HG03354 (cell line): Measurements from ENCODE around the gene GPR34.
"Not testable (repeated sequence)": the region's sequence is repeated elsewhere in the genome, so short reads cannot be mapped to it uniquely, and the experiment has no call there.

ENCODE experiments used
- ATAC-seq: cut with Tn5 transposase; IDR thresholded peaks from one replicate; pipeline ENCODE4 v1.9.1; 2021; ENCODE audit warnings: mild to moderate bottlenecking; ENCODE audit not compliant: unreplicated experiment, poor library complexity, severe bottlenecking

GPR34 gene

GRCh38 chrX:41688835-41689234 lies at the start of gene GPR34:
Gene GPR34, plus strand, starts transcription at chrX:41688973. Its CDS starts 6,661 bp downstream, at chrX:41695634.
- no peak for ATAC-seq

GRCh38 chrX:41646201-41646600 lies 42.6 kb upstream of the GPR34 start:
- ATAC-seq: not testable (repeated sequence)

GRCh38 chrX:41653125-41653524 lies 35.6 kb upstream of the GPR34 start:
- ATAC-seq: no peak

DNA sequence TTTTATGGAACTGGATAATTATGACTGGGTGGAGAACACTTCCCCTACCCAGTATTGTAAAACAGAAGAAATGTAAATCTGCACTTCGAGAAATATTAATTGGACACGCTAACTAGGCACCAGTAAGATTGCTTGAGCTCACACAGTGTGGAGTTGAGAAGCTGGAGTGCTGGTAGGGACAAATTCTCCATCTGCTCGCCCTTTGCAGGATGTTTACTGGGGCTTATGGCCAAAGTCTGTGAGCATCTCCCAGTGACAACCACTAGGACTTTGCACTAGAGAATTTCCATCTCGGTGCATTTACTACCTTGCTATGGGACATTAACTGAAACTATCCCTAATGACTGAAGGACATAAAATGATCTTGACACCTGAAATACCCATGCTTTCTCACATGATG lies 33.7 kb upstream of the GPR34 start:
- ATAC-seq: no peak

DNA sequence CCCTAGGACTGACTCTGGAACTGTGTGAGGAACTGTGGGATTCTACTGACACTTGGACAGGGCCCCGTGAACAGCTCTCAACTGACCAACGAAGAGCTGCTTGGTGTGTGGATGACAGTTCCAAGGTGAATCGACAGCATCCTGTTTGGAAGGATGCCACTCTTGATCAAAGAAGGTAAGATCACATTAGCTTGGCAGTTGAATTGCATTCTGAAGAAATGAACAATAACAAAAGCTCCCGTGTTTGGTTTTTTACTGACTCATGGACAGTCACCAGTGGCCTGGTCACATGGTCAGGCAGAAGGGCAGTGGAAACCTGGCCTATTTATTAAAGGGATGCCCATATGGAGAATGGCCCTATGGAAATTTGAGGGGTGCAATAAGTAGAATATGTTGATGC lies 33.1 kb upstream of the GPR34 start:
- ATAC-seq: no peak

- no peak for ATAC-seq
These were observed 27.2 kb upstream of the GPR34 start for GRCh38 chrX:41661366-41662095.

GRCh38 chrX:41664375-41664901 lies 24.3 kb upstream of the GPR34 start:
- peak; percentile 90 for ATAC-seq

GRCh38 chrX:41664908-41665307 lies 23.9 kb upstream of the GPR34 start:
- no peak for ATAC-seq

- ATAC-seq: no peak
These were observed 23.1 kb upstream of the GPR34 start for GRCh38 chrX:41665686-41666085.

DNA sequence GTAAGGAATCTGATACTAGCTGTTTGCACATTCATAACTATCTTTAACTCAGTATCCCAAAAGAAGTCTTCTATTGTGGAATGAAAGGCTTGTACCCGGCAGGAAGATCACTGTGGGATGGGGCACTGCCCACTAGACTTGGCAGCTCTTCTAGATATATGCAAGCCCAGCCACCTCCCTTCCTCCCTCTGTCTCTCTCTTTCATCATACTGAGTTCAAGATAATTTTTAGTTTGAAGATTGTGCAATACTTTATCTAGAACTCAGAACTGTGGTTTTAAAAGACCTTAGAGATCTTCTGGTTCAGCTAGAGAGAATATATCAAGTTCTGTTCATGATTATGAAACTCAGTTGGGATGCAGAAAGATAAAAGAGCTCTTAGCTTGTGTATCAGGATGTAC lies 22.5 kb upstream of the GPR34 start:
- ATAC-seq: no peak

DNA sequence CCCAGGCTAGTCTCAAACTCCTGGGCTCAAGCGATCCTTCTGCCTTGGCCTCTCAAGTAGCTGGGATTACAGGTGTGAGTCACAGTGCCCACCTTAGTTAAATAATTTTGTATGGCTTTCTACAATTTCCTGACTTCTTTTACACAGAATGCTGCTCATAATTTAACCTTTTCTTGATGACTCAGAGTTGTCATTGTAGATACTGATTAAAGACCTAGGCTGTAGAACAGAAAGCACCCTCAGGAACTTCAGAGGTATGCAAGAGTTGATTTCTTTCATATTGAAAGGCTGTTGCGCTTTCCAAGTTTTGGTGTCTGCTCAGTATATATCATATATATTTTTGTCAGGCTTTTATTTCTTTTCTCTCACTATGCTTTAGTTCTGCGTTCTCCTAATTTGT lies 21.1 kb upstream of the GPR34 start:
- no peak for ATAC-seq

DNA sequence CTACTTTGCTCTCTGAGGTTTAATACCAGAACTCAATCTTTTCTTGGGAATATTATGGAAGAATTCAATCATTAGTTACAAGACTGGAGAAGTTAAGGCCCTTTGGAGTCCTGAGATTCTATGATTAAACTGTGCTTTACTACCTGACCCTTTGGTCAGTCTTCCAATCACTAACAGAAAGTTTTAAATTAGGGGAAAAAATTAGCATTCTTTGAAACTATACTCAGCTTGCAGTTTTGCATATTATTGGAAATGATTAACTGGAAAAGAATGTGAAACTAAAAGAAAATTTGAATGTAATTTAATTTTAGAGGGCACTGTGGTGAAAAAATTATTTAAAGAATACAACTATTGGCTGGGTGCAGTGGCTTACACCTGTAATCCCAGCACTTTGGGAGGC lies 18.7 kb upstream of the GPR34 start:
- ATAC-seq: no peak

- no peak for ATAC-seq
These were observed 17.7 kb upstream of the GPR34 start for GRCh38 chrX:41671082-41671481.

DNA sequence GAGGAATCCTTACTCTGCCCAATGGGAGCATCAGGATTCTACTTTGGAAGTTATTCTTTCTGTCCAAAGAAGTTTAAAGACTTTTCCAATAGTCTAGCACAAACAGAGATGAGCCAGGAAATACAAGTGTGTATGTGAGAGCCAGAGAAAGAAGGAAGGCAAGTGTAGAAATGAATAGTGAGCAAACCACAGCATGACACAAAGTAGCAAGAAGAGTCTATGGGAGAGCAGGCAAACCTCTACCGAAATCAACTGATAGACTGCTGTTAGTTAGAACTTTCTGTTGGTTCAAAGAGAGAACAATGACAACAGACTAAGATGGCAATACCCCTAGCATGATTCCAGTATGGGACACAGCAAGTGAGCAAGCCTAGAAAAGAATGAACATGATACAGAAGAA lies 16.1 kb upstream of the GPR34 start:
- no peak for ATAC-seq

DNA sequence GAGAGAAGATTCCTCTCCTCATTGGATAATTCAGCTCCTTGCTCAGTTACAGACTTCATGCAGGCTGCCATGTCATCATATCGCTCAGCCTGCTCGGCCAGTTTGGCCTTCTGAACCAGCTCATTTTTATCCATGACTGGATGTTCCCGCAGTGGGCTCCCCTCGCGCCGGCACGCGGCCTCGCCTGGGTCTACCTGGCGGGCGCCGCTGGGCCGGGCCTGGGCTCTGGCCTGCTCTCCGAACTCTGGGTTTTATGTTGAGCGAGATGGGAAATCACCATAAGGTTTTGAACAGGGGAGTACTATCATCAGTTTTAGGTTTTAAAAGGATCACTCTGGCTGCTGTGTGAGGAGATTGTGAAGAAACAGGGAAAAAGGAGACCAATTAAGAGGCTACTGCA lies 12.4 kb upstream of the GPR34 start:
- ATAC-seq: not testable (repeated sequence)

DNA sequence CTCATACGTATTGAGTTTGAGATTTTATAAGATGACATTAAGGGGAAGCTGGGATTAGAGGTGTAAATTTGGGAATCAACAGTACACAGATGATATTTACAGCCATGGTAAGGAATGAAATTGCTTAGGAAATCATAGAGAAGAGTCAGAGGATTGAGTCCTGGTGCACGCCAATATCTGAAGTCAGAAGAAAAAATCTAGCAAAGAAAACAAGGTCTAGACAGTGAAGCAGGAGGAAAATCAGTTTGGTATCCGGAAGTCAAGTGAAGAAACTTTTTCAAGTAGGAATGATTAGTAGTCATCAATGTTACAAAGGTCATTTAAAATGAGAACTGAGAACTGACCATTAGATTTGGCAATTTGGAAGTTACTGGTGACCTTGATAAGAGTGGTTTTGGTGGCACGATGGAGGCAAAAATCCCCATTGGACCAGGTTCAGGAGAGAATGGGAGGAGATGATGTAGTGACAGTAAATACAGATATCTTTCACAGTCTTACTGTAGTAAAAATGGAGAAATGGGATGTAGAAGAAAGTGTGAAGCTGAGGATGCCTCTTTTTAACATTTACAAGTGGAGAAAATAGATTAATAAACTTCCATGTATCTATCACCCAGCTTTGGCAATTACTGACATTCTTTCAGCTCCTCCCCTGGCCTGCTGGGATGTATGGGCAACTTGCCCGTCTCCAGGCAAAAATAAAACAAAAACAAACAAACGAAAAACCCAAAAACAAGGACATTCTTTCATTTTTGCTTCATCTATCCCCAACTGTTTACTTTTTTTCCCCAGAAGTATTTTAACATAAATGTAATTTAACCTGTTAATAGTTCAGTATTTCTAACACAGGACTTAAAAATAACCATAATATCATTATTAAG lies 11.4 kb upstream of the GPR34 start:
- ATAC-seq: no peak

DNA sequence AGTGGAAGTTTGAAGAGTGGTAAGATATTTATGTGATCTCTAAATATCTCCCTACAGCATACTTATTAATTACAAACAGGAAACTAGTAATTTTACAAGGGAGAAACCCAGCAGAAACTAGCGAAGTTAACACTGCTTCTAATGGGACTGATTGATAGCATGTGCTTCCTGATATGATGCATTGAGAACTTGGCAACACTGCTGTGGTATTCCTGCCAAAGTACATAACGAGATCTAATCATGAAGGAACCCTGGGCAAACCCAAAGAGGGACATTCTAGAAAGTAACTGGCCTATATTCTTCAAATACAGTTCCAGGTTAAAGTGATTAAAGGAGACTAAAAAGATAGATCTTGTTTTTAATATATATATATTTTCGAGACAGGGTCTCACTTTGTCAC lies 4.6 kb upstream of the GPR34 start:
- no peak for ATAC-seq

DNA sequence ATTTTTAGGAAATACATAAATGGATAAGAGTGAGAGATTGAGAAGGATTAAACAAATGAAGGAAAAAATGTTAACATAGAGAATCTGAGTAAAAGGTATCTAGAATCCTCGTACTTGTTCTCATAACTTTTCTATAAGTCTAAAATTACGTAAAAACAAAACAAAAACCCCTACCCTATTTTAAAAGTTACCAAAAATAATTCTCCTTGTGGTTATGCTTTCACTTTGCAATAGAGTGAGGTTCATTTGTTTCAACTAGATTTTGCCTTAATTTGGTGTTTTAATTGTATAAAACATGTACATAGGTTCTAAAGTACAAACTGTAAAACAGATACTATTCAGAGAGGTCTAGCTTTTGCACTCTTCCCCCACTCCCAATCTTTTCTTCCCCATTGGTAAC lies 3.8 kb upstream of the GPR34 start:
- no peak for ATAC-seq

DNA sequence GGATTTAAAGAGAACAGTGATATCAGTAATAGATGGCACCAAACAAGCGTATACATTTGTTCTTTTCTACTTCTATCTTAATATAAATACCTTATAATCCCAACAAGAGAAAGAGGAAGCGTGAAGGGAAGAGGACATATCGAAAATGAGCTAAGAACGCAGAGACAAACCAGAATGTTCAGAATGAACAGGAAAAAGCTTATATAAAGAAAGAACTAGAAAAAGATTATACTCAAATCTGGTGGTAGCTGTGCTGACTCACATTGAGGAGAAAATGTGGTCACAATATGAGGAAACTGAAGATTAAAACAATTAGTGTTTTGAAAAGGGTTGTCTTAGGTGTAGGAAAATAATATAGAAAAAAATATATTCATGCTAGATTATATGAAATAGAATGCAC lies 2.0 kb upstream of the GPR34 start:
- no peak for ATAC-seq

DNA sequence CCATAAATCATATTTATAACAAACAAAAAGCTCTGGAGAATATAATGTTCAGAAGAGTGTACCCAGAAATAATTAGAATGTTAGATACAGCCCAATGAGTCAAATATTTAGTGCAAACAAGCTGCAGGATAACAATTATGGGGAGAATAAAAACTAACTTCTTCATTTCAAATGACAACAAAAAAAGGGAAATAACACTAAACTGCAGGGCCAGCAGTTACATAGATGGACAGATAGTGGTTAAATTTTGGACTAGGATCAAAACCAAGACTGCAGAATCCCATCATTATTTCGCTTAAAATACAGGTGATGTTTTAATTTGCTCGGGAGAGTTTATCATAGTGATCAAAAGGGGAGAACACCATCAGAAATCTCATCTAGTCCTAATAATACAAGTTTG lies 617 bp upstream of the GPR34 start:
- no peak for ATAC-seq

DNA sequence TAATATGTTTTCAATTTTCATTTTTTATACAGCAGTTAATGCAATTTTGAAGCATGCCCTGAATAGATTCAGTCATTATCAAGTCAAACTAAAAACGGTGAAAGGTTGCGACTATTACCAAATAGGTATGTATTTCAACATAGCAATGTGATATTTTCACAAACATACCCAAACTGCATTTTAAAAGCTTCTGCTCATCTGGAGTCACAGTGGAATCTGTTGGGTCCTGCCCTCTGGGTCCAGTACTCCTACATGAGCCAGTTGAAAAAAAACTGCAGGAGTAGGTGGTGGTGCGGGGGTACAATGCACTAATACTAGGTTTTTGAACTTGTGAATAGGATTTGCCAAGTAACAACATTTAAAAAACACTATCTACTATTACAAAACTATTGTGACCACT lies 938 bp downstream of the GPR34 start:
- no peak for ATAC-seq
